ENCODE data around the gene WDR18.

GRCh38 chr19:948842-949496, 35.2 kb upstream of the WDR18 start:
- TF ChIP-seq POLR2A (IDR thresholded peaks at IDR 0.05; ENCODE audit: low read length), result no peak
- no peak for TF ChIP-seq GATA1 (IDR thresholded peaks at IDR 0.05; ENCODE audit: low read depth, low read length)
